Stomach (tissue), 9 donors: ENCODE results near the gene EPB41L2. TPM values are rescaled to one million over a fixed set of nuclear protein-coding genes. Genes with fewer than 3 reads are reported as not detected.
A peak's percentile ranks its signal among the peaks of the same experiment; 100 is the strongest.
"Not testable (repeated sequence)": the region's sequence is repeated elsewhere in the genome, so short reads cannot be mapped to it uniquely, and the experiment has no call there.

Experiments
- DNase-seq, 2 donors: peaks; one replicate each; pipeline versions ENCODE4 v3.0.0 to v3.0.0-alpha.2; 2013 to 2019
- H3K27ac ChIP-seq, 5 donors: fragments of 200-600 bp in 4 of 5; sonication (generic) in 4 of 5; one replicate each; pipeline ENCODE4 v1.5.1; 2013 to 2019; ENCODE audit warnings: mild to moderate bottlenecking in 1 of 5, moderate library complexity in 1 of 5
- H3K27me3 ChIP-seq, 3 donors: fragments of 200-600 bp; sonication (generic); one replicate each; pipeline ENCODE4 v1.5.1; 2017 to 2019; ENCODE audit warnings: mixed run types in 1 of 3
- H3K36me3 ChIP-seq, 4 donors: fragments of 200-600 bp; sonication (generic); 1 replicate in 3 of 4; 2 replicates in 1 of 4; pipeline ENCODE4 v1.5.1; 2016 to 2019
- H3K4me1 ChIP-seq, 4 donors: fragments of 200-600 bp; sonication (generic); one replicate each; pipeline ENCODE4 v1.5.1; 2016 to 2019
- H3K4me3 ChIP-seq, 4 donors: fragments of 200-600 bp; sonication (generic) in 3 of 4; one replicate each; pipeline ENCODE4 v1.5.1; 2016 to 2019; ENCODE audit warnings: mild to moderate bottlenecking in 1 of 4
- H3K9me3 ChIP-seq, 4 donors: fragments of 200-600 bp; sonication (generic); one replicate each; pipeline ENCODE4 v1.5.1; 2016 to 2019
- EP300 ChIP-seq: sonication (generic); formaldehyde crosslinking; IDR thresholded peaks from one replicate; pipeline ENCODE4 v1.6.1; 2017; ENCODE audit warnings: antibody characterized with exemption
- POLR2A ChIP-seq, 4 donors: fragments of 450-650 bp; IDR thresholded peaks; one replicate each; pipeline ENCODE4 v1.6.1; 2016; ENCODE audit warnings: antibody characterized with exemption in 4 of 4, control low read depth in 2 of 4, mild to moderate bottlenecking in 1 of 4, moderate library complexity in 1 of 4
- POLR2AphosphoS5 ChIP-seq, 3 donors: sonication (generic); formaldehyde crosslinking; IDR thresholded peaks; one replicate each; pipeline ENCODE4 v1.6.1; 2016; ENCODE audit warnings: antibody characterized with exemption in 3 of 3
- whole genome bisulfite sequencing, 5 donors: extraction: QIAGEN DNeasy Blood & Tissue Kit in 3 of 5; methylation state at CpG; one replicate each; pipeline versions ENCODE4 v1.1.5 to v1.1.7; 2013 to 2018; 5-methylcytosine and 5-hydroxymethylcytosine counted together
- intact Hi-C: fragments of 100-400 bp; cut with DNase I; formaldehyde crosslinking; loops from one replicate; pipeline ENCODE4 v1.15.1; 2023; ENCODE audit warnings: low total_unique reads
- polyA plus RNA-seq, 3 donors: library from polyadenylated mRNA; stranded (reverse); fragments of 200-250 nt; gene quantifications; one replicate each; pipeline ENCODE4 v1.2.3, GENCODE V29; 2013
- total RNA-seq, 5 donors: library from RNA; depleted of rRNA; stranded (reverse); fragments of >200 nt; gene quantifications; one replicate each; pipeline versions ENCODE4 v1.1.0 to v1.2.3, GENCODE V29; 2014 to 2016
- TF ChIP-seq, protein P1 (sequence below), 7 experiments: fragments of 450-650 bp in 4 of 7; fragments of 200-600 bp in 3 of 7; sonication (generic) in 3 of 7; IDR thresholded peaks; one replicate each; pipeline ENCODE4 v1.5.1; 2016 to 2019; ENCODE audit warnings: antibody characterized with exemption in 7 of 7, control low read depth in 2 of 7, mild to moderate bottlenecking in 1 of 7
- donor health status: healthy with polysubstance abuse.
- donor health status: Bipolar disorder and iron deficiency.
- donor health status: healthy.

The EPB41L2 gene
- total and polyA plus RNA-seq, 8 donors = 12.5 to 238 (median 30.2) TPM

GRCh38 chr6:130991422-130992137, 71.5 kb downstream of the EPB41L2 start:
- Histone ChIP-seq H3K4me1 (peaks cover 0 to 10% (median 3%) of the 10 kb centered on the region in 4 donors), H3K27me3 (no peaks in the 10 kb centered on the region), H3K4me3 (no peak overlapping the region), H3K27ac (no peak overlapping the region), H3K9me3 (no peaks in the 10 kb centered on the region), H3K36me3 (no peaks in the 10 kb centered on the region)
- TF ChIP-seq POLR2A (IDR thresholded peaks at IDR 0.05) = no peak
- DNase-seq = peak in 1 of 2 donors; percentile 62
- WGBS, 5 donors = 68 to 74% (median 70%) methylated on average over 6 of the region's 6 CpGs
- intact Hi-C loops = no loop called here

DNA sequence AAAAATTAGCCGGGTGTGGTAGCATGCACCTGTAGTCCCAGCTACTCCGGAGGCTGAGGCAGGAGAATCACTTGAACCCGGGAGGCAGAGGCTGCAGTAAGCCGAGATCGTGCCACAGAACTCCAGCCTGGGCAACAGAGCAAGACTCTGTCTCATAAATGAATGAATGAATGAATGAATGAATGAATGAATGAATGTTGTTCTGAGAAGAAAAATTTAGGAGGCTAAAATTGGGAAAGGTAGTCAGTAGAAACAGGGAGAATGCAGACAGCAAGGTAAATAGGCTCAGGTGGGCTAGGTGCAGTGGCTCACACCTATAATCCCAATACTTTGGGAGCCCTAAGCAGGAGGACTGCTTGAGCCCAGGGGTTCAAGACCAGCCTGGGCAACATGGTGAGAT, 75.5 kb downstream of the EPB41L2 start:
- H3K4me1 ChIP-seq, DNase-seq, H3K4me3 ChIP-seq, H3K27ac ChIP-seq, H3K9me3 ChIP-seq, H3K27me3 ChIP-seq, H3K36me3 ChIP-seq, intact Hi-C loops: not testable (repeated sequence)
- WGBS, 5 donors = 85 to 98% (median 97%) methylated on average over 4 to 5 of the region's 5 CpGs

DNA sequence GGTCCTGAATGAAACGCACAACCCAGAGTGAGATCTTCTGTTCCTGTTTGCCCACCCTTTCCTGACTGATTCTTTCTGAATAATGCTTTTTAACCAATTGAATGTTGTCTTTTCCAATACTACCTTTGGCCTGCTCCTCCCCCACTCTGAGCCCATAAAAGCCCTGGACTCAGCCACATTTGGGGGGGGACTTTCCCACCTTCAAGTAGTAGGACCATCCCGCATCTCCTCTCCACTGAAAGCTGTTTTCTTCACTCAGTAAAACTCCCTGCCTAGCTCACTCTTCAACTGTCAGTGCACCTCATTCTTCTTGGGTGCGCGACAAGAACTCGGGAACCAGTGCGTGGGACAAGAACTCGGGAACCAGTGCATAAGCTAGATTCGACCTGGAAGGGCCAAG, 77.9 kb downstream of the EPB41L2 start:
- H3K27ac ChIP-seq = no peak overlapping the region
- H3K36me3 ChIP-seq = no peaks in the 10 kb centered on the region
- peaks cover 0 to 8% (median 4%) of the 10 kb centered on the region in 4 donors for H3K9me3 ChIP-seq
- no peak overlapping the region for H3K4me3 ChIP-seq
- DNase-seq = no peak
- H3K27me3 ChIP-seq = no peaks in the 10 kb centered on the region
- TF ChIP-seq POLR2A (IDR thresholded peaks at IDR 0.05) = no peak
- TF ChIP-seq, protein P1, sequence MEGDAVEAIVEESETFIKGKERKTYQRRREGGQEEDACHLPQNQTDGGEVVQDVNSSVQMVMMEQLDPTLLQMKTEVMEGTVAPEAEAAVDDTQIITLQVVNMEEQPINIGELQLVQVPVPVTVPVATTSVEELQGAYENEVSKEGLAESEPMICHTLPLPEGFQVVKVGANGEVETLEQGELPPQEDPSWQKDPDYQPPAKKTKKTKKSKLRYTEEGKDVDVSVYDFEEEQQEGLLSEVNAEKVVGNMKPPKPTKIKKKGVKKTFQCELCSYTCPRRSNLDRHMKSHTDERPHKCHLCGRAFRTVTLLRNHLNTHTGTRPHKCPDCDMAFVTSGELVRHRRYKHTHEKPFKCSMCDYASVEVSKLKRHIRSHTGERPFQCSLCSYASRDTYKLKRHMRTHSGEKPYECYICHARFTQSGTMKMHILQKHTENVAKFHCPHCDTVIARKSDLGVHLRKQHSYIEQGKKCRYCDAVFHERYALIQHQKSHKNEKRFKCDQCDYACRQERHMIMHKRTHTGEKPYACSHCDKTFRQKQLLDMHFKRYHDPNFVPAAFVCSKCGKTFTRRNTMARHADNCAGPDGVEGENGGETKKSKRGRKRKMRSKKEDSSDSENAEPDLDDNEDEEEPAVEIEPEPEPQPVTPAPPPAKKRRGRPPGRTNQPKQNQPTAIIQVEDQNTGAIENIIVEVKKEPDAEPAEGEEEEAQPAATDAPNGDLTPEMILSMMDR (IDR thresholded peaks at IDR 0.05) = no peak
- TF ChIP-seq POLR2AphosphoS5 (IDR thresholded peaks at IDR 0.05) = no peak
- TF ChIP-seq EP300 = no peak
- 94 to 99% (median 97%) methylated on average over 8 of the region's 8 CpGs for WGBS, 5 donors
- intact Hi-C loops = no loop called here
- H3K4me1 ChIP-seq = peaks cover 0 to 14% (median 7%) of the 10 kb centered on the region in 4 donors

DNA sequence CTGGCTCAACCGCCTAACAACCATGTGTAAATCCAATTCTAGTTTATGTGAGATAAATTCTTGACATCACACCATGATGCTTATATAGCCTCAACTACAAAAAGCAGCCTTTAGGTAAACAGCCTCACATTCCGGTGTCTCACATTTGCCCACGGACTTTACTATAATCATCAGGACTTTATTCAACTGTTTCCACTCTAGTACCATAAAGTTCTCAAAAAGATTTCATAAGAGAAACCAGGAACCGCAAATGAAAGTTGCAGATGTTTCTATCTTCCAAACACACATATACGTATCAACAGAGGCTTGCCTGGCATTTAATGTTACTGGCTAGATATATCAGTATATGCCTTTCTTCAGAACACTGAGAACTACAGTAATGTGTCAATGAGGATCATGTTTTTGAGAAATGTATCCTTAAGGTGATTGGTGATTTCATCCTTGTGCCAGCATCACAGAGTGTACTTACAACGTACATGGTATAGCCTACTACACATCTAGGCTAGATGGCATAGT, 80.0 kb downstream of the EPB41L2 start:
- DNase-seq = no peak
- 80 to 93% (median 90%) methylated on average over 6 of the region's 6 CpGs for WGBS, 5 donors
- TF ChIP-seq, protein P1 (IDR thresholded peaks at IDR 0.05) = no peak
- TF ChIP-seq POLR2AphosphoS5 (IDR thresholded peaks at IDR 0.05) (no peak), EP300 (no peak), POLR2A (IDR thresholded peaks at IDR 0.05) (no peak)
- H3K36me3 ChIP-seq = no peaks in the 10 kb centered on the region
- intact Hi-C loops = no loop called here
- no peaks in the 10 kb centered on the region for H3K27me3 ChIP-seq
- H3K27ac ChIP-seq = no peak overlapping the region
- peaks cover 0 to 8% (median 4%) of the 10 kb centered on the region in 4 donors for H3K9me3 ChIP-seq
- H3K4me1 ChIP-seq = peaks cover 0 to 16% (median 9%) of the 10 kb centered on the region in 4 donors
- no peak overlapping the region for H3K4me3 ChIP-seq

DNA sequence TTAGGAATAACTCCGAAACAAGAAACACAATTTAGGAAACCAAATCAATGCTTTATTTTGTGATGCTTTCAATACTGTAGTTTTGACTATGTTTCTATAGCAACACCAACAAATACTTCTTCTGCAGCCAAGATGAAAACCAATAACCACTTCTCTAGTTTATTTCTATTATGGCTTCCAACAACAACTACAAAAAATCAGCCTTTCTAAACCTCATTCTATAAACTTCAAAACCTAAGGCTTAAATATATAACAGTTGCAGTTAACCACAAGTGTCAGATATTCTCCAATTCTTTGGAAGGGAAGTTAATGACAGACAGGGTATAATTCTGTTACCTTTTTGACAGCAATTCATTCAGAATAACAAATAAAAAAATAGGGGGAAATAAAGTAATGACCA, 80.9 kb downstream of the EPB41L2 start:
- 55 to 79% (median 78%) methylated on average over 1 of the region's 1 CpG for WGBS, 5 donors
- intact Hi-C loops = no loop called here
- H3K4me3 ChIP-seq = no peak overlapping the region
- TF ChIP-seq, protein P1 (IDR thresholded peaks at IDR 0.05) = no peak
- no peak for TF ChIP-seq POLR2A (IDR thresholded peaks at IDR 0.05)
- H3K27ac ChIP-seq = no peak overlapping the region
- H3K4me1 ChIP-seq = peaks cover 0 to 20% (median 9%) of the 10 kb centered on the region in 4 donors
- no peaks in the 10 kb centered on the region for H3K36me3 ChIP-seq
- DNase-seq = no peak
- no peaks in the 10 kb centered on the region for H3K27me3 ChIP-seq
- H3K9me3 ChIP-seq = peaks cover 0 to 8% (median 4%) of the 10 kb centered on the region in 4 donors
